GM10248 (cell line): ENCODE data around the gene ISG20L2.
A peak's percentile ranks its signal among the peaks of the same experiment; 100 is the strongest.

Experiments used
- CTCF ChIA-PET: fragments of 300-600 bp; sonication (Branson Sonifier 250); formaldehyde crosslinking; extraction: SDS; loops from one replicate; lab custom pipeline; 2021; ENCODE audit warnings: antibody characterized with exemption; lab: Yijun Ruan, JAX
- POLR2A ChIA-PET: fragments of 350-650 bp; sonication (Branson Sonifier 250); formaldehyde crosslinking; extraction: SDS; loops from one replicate; lab custom pipeline; 2020; ENCODE audit warnings: antibody characterized with exemption; lab: Yijun Ruan, JAX
- DNase-seq: peaks from one replicate; pipeline ENCODE4 v3.0.0; 2012; ENCODE audit errors: extremely low spot score
- CTCF ChIP-seq: IDR thresholded peaks from 2 replicates; pipeline ENCODE4 v1.5.1; 2012; ENCODE audit warnings: mild to moderate bottlenecking, low read depth; ENCODE audit errors: extremely low read depth, missing control alignments, control extremely low read depth

ISG20L2 gene

GRCh38 chr1:156728599-156729462 is at the start of gene ISG20L2:
ISG20L2 (minus strand) TSS chr1:156728766; CDS start chr1:156727652, 1,114 bp downstream.
- CTCF ChIA-PET = interaction anchor here (1.1 to 8.2 kb wide), 17 partner anchors 8 to 162 kb away, joined by 3 to 345 read pairs (median 54); partner anchors contain the start of genes CRABP2, HDGF, INSRR and MRPL24
- POLR2A ChIA-PET = interaction anchor here (0.5 to 2.0 kb wide), 7 partner anchors 11 to 131 kb away, joined by 3 to 11 read pairs (median 4); partner anchors contain the start of gene MRPL24
- DNase-seq = peak; percentile 94
- no peak for TF ChIP-seq CTCF

GRCh38 chr1:156777573-156777972 is 49.0 kb upstream of the ISG20L2 start:
- ChIA-PET POLR2A (no interaction called here), CTCF (interaction anchor here (1.3 to 3.5 kb wide), 3 partner anchors 52 to 108 kb away, joined by 3 to 15 read pairs (median 3); no protein-coding TSS in a partner anchor)
- no peak for DNase-seq
- TF ChIP-seq CTCF = no peak

GRCh38 chr1:156776942-156777341 is 48.4 kb upstream of the ISG20L2 start:
- CTCF ChIA-PET = interaction anchor here (1.0 to 3.5 kb wide), 4 partner anchors 51 to 108 kb away, joined by 3 to 15 read pairs (median 4); no protein-coding TSS in a partner anchor
- DNase-seq = no peak
- no peak for TF ChIP-seq CTCF
- POLR2A ChIA-PET = no interaction called here

GRCh38 chr1:156775799-156776198 is 47.2 kb upstream of the ISG20L2 start:
- TF ChIP-seq CTCF = no peak
- CTCF ChIA-PET = interaction anchor here (3.5 kb wide), 1 partner anchor 50 kb away, joined by 15 read pairs; no protein-coding TSS in a partner anchor
- POLR2A ChIA-PET = interaction anchor here (0.7 kb wide), 1 partner anchor 10 kb away, joined by 4 read pairs; no protein-coding TSS in a partner anchor
- no peak for DNase-seq

- ChIA-PET POLR2A (no interaction called here), CTCF (interaction anchor here (1.6 to 9.6 kb wide), 4 partner anchors 11 to 117 kb away, joined by 5 to 94 read pairs (median 10); partner anchors contain the start of genes ISG20L2 and METTL25B)
- no peak for DNase-seq
- TF ChIP-seq CTCF = no peak
These were observed 45.0 kb upstream of the ISG20L2 start for GRCh38 chr1:156773607-156774006.

- no peak for DNase-seq
- CTCF ChIA-PET = interaction anchor here (0.8 to 9.6 kb wide), 12 partner anchors 9 to 181 kb away, joined by 3 to 94 read pairs (median 4); partner anchors contain the start of genes HDGF, ISG20L2, METTL25B and NAXE
- TF ChIP-seq CTCF = no peak
- POLR2A ChIA-PET = no interaction called here
These were observed 44.3 kb upstream of the ISG20L2 start for GRCh38 chr1:156772728-156773497.
